Hippocampal formation (tissue), 2 donors: ENCODE data around the gene MCTP1.
"Not testable (repeated sequence)": the region's sequence is repeated elsewhere in the genome, so short reads cannot be mapped to it uniquely, and the experiment has no call there.

ENCODE experiments used
- DNase-seq, 2 donors: peaks; one replicate each; lab custom pipeline; 2025; lab: John Stamatoyannopoulos, UW

MCTP1 gene

DNA sequence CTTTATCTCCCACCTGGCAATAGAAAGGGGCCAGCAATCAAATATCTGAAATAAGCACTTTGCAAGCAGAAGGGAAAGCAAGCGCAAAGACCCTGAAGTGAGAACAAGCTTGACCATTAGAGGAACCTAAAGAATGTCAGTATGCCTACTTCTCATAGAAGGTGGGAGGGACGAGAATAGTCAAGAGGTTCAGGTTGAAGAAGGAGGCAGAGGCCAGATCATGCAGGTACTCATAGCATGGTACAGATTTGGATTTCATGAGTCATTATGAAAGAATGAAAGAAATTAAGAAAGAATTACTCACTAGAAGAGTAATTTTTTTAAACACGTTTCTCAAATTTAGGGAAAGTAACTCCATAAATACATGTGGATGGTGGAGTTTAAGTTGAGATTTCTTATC, 33.7 kb downstream of the MCTP1 start:
- no peak for DNase-seq

DNA sequence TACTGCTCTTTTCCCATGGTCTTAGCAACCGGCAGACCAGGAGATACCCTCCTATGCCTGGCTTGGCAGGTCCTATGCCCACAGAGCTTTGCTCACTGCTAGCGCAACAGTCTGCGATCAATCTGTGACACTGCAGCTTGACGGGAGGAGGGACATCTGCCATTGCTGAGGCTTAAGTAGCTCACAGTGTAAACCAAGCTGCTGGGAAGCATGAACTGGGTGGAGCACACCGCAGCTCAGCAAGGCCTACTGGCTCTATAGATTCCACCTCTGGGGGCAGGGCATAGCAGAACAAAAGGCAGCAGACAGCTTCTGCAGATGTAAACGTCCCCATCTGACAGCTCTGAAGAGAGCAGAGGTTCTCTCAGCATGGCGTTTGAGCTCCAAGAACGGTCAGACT, 40.4 kb downstream of the MCTP1 start:
- DNase-seq, result no peak

DNA sequence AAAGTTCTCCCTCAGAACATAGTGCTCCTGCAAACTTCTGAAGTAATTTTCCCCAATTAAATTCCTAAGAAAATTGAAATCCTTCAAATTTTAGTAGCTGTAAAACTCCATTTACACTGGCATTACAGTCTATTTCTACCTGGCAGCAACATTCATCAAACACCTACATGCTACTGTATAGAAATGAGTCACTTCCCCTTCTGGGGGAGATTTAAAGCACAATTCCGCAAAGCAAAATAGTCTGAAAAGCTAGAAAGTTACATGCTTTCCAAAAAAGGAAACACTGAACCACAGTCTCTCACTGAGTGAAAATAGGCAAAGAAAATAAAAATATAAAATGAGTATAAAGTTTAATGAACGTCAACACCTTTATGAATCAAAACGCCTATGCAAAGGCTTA, 43.3 kb downstream of the MCTP1 start:
- DNase-seq, result no peak

DNA sequence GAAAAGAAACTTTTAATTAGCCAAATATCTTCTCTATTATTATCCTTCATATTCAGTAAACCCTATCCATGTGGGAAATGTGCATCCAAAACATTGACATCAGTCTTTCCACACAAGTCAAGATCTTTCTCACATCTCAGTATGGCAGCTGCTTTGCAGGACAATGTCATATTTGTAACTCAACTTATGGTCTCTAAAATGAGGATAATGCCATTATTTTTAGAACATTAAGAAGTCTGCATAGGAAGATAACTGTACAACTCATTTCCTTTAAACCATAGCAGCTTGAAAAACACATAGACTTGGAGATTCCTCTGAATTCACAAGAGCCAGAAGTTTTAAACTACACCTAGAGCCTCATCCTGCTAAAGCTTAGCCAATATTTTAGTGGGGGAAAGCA, 43.7 kb downstream of the MCTP1 start:
- DNase-seq, result no peak

DNA sequence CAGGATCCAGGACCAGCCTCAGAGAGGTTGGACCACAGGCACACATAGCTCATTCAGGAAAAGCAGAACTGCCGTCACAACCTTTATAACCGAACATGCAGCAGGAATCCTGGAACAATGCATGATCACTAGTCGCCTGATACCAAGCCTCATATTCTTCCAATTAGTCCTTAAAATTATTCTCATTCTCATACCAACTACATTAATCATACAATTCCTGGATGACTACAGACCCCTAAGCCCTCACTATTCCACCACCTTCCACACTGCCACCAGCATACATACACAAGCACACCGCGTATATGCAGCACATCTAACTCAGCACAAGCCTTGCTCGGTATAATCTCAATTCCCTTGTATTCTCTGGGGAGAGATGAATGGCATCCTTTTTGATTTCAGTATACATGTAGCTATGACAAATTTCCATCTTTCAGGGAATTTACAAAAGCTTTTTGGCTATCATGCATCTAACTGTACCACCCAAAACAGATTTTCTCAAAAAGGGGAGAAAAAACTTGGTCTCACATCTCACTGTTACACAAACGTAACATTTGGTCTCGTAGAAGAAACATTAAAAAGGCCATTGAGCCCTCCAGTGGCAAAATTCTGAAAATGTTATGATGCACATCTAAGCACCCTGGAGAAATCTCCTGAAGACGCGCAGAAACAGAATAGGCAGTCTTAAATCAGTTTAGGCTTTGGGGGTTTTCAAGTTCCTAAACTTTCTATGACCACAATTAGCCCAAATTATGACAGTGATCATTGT, 46.2 kb downstream of the MCTP1 start:
- peak in 1 of 2 donors; percentile 25 for DNase-seq

DNA sequence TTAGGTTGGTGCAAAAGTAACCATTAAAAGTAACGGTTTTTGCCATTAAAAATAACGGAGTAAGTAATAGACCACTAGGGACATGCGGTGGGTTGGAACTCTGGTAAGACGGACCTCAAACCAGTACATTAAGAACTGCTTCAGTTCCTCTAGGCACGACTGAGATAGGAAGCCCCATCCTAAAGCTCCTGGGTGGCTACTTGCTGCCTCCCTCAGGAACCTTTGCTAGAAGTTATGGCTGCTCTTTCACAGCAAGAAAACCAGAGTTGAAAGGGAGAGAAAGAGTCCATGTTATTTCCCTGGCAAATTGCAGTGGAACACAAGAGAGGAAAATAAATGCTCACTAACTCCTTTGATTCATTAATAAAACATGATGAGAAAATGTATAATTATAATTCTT, 47.6 kb downstream of the MCTP1 start:
- DNase-seq, result no peak

DNA sequence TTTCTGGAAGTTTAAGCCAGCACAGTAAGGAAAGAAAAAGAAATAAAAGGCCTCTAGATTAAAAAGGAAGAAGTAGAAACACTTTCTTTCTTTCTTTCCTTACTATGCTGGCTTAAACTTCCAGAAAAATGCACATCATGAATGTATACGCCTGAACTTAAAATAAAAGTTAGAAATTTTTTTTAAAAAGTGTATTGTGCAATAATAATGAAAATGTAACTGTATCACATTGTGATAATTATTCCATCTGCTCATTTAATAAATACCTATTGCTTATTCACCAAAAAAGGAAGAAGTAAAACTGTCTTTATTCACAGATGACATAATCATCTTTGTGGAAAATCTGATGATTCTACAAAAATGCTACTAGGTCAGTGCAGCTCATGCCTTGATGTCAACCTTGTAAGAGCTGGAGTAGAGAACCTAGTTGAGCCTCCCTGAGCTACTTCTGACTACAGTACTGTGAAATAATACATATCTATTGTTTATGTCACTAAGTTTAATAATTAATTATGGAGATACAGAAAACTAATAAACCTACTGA, 49.4 kb downstream of the MCTP1 start:
- no peak for DNase-seq

DNA sequence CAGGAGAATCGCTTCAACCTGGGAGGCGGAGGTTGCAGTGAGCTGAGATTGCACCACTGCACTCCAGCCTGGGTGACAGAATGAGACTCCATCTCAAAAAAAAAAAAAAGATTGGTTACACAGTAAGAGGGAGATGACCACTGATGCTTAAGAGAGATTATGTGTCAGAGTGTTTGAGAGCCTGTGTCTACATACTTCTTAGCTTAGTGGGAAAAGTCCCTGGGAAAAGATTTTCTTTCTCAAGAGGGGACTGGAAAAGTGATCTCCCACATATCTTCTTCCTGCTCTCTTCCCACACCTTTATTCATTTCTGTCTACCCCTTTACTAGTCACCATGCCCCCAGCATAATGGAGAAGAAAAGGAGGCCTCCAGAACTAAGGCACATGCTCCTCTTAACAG, 55.2 kb downstream of the MCTP1 start:
- no peak for DNase-seq

DNA sequence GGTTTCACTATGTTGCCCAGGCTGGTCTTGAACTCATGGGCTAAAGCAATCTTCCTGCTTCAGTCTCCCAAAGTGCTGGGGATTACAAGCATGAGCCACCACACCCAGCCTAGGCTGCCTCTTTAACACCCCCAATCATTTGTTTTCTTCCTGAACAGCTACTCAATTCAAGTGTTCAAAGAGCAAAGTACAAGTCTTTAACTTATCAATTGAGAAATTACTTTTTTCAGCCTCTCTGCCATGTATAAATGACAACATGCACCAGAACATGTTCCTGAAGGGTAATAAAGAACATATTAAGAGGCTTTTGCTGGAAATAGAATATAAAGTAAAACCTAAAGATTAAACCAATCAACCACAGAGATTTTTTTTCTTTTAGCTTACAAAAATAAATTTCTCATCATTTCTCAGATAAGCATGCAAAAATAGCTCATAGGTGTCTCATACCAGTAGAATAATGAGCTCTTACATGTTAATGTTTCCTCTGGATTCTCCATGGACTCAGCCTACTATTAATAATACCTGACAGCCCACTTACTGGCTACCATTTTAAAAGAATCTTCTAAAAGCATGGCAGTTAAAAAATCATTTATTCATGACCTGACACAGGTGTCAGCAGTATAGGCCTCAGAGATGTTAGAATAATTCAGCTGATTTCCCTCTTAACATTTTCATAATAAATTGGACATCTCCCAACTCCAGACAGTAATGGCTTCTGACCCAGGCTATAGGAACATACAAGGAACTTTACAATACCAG, 60.0 kb downstream of the MCTP1 start:
- DNase-seq, result no peak

DNA sequence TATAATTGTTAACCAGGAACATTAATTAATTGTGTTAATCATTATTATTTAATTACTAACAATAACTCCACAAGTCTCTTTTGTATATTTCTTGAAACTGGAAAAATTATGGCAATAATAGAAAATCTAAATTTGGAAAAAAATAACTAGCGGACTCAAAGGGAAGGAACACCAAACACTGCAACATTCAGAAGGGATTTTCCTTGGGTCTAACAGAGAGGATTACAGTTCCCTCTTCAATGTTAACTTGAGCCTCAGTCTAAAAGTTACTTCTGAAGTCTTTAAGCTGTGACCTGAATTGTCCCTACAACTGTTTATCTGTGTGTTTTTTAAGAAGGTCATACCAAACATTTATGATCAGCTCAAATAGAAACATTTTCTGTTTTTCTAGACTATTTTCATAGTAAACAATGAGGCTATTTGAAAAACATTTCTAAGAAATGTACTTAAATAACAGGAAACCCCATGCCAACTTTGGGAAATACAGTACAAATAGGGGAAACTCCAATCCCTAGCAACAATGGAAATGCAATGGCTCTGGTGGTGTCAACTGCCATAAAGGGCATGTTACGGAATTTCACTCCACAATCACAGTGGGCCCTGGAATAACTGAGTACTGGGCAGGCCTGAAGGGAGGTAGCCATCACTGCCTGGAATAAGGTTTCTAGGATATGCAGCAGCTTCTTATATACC, 61.2 kb downstream of the MCTP1 start:
- no peak for DNase-seq

DNA sequence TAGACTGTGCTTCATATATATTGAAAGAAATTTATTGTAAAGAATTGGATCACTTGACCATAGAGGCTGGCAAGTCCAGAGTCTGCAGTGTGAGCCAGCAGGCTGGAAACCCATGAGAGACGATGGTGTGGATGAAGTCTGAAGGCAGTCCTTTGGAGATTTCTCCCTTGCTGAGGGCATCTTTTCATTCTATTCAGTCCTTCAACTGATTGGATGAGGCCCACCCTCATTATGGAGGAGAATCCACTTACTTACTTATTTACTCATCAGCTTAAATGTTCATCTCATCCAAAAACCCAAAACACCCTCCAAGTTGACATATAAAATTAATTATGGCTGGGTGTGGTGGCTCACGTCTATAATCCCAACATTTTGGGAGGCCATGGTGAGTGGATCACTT, 62.1 kb downstream of the MCTP1 start:
- no peak for DNase-seq

DNA sequence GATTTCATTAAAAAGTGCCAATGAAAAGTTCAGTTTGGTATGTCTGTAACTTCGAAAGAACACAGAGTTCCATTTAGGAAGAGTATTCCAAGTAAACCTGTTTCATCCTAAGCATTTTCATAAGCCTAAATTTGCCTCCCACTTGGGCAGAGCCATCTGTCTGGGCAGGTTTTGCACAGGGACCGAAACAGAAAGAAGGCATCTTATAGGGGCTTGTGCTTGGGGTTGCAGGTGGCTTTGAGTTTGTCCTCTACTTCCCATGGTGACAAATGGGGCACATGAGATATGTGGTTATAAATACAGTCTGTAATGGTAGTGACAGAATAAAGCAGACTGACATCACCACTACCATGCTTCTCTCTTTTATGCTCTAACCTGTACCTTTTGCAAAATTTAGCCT, 63.7 kb downstream of the MCTP1 start:
- no peak for DNase-seq

DNA sequence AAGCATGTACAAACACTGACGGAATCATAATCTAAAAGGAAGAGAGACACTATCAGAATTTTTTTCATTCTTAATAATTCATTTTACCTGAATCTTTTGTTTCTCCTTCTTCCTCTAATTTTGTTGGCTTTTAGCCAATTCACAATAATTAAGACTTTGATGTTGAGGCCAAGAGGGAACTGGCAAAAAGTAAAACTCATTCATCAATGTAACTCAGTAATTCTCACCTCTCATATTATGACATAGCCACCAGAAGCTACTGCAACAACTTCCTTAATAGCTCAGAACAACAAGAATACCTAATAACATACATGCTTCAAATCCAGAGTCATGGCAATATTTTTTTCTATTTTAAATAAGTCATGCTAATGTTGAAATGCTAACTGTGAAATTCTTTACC, 64.5 kb downstream of the MCTP1 start:
- no peak for DNase-seq

DNA sequence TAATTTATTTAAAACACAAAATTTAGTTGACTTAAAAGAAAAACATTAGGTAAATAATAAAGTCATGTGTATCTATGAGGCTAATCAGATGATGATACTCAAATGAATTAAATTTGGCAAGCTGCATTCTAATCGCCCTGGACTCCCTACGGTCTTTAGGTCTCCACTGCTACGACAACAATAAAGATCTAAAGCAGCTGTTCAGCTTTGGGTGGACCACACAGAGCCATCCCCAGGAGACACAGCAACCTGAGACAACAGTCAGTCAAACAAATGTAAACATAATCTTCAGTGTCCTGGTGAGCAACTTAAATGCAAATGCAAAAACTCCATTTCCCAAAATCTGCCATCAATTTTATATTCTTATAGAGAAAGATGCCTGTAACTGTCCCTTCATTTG, 65.5 kb downstream of the MCTP1 start:
- DNase-seq, result no peak

DNA sequence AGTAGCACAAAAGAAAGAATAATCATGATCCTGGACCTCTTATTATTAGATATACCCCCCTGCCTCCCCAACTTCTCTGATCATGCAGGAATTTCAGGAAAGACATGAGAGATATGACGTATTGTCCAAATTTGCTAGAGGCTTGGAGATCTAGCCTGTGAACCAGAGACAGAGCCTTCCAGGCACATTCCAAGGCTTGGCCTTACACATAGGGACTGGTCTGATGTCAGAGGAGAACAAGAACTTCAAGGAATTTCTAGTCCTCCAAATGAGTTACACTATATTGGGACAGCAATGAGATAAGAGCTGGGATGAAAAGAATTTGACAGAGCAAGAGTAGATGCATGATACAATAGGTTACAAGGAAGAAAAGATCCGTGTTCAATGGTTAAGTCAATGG, 67.0 kb downstream of the MCTP1 start:
- no peak for DNase-seq

DNA sequence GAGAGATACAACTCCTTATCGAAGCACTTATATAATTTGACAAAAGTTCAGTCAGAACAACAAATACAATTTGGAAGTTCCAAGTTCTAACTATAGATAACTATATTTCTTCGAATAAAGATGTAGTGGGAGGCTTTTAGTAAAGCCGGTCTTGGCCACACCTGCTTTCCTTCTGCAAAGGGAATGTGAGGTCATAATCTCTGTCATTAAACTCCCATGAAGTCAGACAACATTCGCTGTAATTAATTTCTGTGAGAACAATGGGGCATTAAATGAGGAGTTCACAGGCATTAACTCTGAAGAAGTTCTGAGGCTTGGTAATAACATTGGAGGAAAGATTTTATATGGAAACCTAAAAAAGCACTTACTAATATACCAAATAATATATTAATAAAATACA, 67.5 kb downstream of the MCTP1 start:
- no peak for DNase-seq

DNA sequence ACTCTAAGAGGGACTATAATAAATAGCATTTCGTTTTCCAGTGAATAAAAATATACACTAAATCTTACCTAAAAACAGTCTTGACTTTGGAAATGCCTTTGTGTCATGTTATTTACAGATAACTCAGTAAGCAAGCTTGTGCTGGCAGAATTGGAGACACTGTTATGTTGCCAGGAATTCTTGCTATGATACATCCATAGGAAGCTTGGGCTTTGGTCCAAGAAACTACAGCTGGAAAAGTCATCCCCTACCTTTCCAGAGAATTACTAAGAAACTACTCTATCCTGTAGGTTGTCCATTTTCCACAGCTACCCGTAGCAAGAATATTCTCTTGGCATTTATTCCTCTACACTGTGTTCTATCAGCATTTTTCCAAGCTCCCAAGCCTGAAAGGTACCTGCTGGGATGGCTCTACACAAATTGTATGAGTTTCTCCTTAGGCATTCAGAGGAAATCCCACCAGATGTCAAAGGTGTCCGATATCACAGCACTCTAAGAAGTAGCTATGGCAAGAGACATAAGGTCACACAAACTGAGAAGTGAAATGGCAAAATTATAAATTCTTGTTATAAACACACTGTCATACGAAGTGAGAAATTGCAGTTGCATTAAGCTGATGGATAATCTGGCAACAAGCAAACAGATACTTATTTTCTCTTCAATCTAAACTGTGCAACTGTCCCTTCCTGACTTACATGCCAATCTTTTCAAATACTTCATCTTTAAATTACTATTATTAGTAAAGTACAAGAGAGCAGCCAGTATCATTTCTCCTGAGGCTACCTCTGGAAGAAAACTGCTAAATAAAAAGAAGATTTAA, 68.5 kb downstream of the MCTP1 start:
- DNase-seq, result no peak

DNA sequence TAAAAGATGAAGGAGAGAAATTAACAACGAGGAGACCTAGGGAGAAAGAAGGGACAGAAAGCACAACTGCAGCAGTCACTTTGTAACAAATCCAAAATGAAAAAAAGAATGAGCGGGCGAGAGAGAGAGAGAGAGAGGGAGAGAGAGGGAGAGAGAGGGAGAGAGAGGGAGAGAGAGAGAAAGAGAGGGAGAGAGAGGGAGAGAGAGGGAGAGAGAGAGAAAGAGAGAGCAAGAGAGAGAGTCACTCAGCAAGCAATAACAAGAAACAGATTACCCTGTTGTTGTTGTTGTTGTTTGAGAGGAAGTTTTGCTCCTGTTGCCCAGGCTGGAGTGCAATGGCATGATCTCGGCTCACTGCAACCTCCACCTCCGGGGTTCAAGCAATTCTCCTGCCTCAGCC, 77.1 kb downstream of the MCTP1 start:
- DNase-seq, result not testable (repeated sequence)

DNA sequence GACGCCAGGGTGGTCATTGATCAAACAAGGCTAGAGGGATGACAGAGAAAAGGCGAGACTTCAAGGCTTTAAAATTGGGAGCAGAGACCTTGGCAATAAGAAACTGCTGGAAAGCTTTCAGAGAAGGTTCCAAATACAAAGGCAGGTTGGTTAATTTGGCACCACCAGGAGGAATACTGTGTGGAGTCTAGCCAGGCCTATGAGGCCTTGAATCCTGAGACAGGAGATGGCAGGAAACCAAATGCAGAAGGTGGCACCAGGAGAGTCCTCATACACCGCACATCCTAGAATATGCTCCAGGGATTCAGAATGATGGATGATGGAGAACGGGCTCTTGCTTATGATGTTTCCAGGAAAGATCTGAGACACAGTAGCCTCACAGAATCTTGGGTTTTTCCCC, 90.0 kb downstream of the MCTP1 start:
- no peak for DNase-seq

DNA sequence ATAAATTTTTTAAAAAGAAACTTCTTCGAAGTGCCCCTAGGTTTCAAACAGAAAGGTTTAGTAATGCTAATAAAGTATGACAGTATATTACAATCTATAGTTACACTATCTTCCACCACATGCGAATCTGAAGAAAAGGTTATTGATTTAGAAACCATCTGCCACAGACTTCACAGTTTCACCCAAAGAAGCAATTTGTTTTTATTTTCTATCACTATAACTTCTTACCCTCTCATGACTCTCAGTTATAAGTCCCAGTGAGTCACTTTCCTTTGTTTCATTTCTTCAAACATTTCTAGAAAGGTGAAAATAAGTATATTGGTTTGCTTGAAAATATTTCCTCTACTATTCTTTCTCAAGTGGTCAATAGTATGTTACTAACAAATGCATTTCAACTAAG, 93.6 kb downstream of the MCTP1 start:
- DNase-seq, result no peak

DNA sequence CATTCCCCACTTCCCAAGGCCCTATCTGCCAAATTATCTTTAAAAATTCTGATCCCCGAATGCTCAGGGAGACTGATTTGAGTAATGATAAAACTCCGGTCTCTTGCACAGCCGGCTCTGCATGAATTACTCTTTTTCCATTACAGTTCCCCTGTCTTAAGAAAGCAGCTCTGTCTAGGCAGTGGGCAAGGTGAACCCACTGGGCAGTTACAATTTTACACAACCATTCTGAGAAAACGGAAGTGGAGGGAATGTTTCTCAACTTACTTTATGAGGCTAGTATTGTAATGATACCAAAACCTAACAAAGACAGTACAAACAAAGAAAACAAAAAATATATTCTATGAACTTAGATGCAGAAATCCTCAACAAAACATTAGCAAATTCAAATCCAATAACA, 100.0 kb downstream of the MCTP1 start:
- DNase-seq, result no peak

DNA sequence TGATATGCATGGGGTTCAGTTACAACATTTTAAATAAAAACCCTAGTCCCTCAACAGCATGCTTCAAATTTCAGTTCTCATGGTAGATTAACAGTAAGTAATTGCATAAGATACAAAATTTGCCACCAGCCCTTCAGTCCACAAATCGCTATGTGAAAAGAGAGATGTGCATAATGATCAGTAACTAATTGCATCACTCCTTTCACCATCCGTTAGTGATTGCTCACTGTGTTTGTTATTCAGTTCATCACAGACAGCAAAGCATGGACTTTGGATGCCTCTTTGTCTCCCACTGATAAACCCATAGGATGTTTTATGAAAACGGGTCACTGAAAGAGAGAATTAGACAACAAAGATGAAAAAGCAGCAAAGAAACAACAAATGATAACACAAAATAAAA, 103.2 kb downstream of the MCTP1 start:
- no peak for DNase-seq
